Coronary artery (tissue), 2 donors: Measurements from ENCODE around the gene IKZF3.

Source experiments
- DNase-seq: peaks from one replicate; pipeline ENCODE4 v3.0.0-alpha.2; 2017; ENCODE audit warnings: low spot score
- H3K27ac ChIP-seq, 2 donors: fragments of 200-600 bp; sonication (generic); one replicate each; pipeline ENCODE4 v1.5.1; 2016 to 2019
- H3K4me3 ChIP-seq: fragments of 200-600 bp; sonication (generic); 2 replicates; pipeline ENCODE4 v1.5.1; 2016; ENCODE audit warnings: mild to moderate bottlenecking, moderate library complexity
- CTCF ChIP-seq: fragments of 200-600 bp; sonication (generic); IDR thresholded peaks from one replicate; pipeline ENCODE4 v1.5.1; 2019; ENCODE audit warnings: antibody characterized with exemption

The IKZF3 gene

GRCh38 chr17:39754958-39755553 is 109.1 kb downstream of the IKZF3 start:
- TF ChIP-seq CTCF: no peak
- H3K4me3 ChIP-seq: peak overlapping the region; percentile 96
- DNase-seq: peak; percentile 76
- H3K27ac ChIP-seq: peak overlapping the region; percentile 71 to 99

GRCh38 chr17:39754161-39754957 is 109.8 kb downstream of the IKZF3 start:
- peak overlapping the region; percentile 96 for H3K4me3 ChIP-seq
- peak; percentile 99 for TF ChIP-seq CTCF
- peak; percentile 93 for DNase-seq

GRCh38 chr17:39753514-39754160 is 110.5 kb downstream of the IKZF3 start:
- Histone ChIP-seq H3K27ac (peak overlapping the region; percentile 71 to 99), H3K4me3 (peak overlapping the region; percentile 96)
- TF ChIP-seq CTCF: no peak
- peak; percentile 77 for DNase-seq

More at GRCh38 chr17:39754161-39754957, 109.8 kb downstream of the IKZF3 start:
- peak overlapping the region; percentile 71 to 99 for H3K27ac ChIP-seq

- no peak overlapping the region for H3K27ac ChIP-seq
- DNase-seq: peak; percentile 66
- TF ChIP-seq CTCF: no peak
- no peak overlapping the region for H3K4me3 ChIP-seq
Observed at GRCh38 chr17:39752241-39752881, 111.8 kb downstream of the IKZF3 start.

- Histone ChIP-seq H3K27ac (no peak overlapping the region), H3K4me3 (no peak overlapping the region)
- no peak for TF ChIP-seq CTCF
- no peak for DNase-seq
Observed at GRCh38 chr17:39751637-39752036, 112.5 kb downstream of the IKZF3 start.

GRCh38 chr17:39751016-39751543 is 113.0 kb downstream of the IKZF3 start:
- no peak overlapping the region for H3K4me3 ChIP-seq
- DNase-seq: no peak
- no peak for TF ChIP-seq CTCF
- H3K27ac ChIP-seq: no peak overlapping the region
